ENCODE data around the gene MRPL49.

Gene MRPL49

GRCh38 chr11:65121865-65122696, at the start of gene MRPL49, which contains the start of gene FAU:
MRPL49 (plus strand) TSS chr11:65122321; CDS start chr11:65122347, 26 bp downstream.
FAU (minus strand) TSS chr11:65122134; CDS start chr11:65121813, 321 bp downstream.
- peak; percentile 99 for DNase-seq

- DNase-seq, result no peak
Measured at GRCh38 chr11:65072631-65072966, 49.5 kb upstream of the MRPL49 start.

DNA sequence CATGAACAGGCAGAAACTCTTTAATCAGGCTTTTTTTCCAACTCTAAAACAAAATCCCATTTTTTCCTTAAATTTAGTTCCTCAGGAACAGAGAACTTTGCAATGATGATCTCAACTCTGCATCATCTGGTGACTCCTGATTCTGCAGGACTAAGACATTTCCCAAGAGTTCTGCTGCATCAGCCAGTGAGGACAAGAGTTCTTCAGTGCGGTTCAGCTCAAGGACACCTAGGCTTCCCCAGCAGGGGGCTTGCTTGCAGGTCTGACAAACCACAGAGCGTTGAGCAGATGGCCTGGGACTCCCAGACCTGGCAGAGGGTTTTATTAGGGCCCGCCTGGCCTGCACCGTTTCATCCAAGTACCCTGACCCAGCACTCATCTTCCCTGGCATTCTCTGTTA, 44.7 kb upstream of the MRPL49 start:
- DNase-seq, result no peak

DNA sequence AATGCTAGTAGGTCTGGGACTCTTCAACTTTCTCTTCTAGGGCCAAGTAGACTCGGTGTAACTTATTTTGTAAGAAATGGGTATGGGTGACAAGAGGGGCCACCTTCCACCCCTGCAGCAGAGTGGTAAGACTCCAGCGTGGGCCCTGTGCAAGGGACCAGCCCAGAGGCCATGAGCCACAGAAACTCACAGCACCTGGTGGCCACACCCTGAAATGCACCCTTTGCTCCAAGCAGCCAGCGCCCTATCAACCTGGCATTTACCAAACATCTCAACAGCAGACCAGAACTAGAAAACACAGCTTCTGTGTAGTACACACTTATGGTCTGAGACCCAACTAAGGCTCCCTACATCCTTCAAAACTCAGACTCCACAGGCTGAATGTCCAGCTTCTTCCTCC, 44.0 kb upstream of the MRPL49 start:
- DNase-seq, result peak; percentile 79

GRCh38 chr11:65078786-65079342, 43.3 kb upstream of the MRPL49 start:
- DNase-seq, result no peak

DNA sequence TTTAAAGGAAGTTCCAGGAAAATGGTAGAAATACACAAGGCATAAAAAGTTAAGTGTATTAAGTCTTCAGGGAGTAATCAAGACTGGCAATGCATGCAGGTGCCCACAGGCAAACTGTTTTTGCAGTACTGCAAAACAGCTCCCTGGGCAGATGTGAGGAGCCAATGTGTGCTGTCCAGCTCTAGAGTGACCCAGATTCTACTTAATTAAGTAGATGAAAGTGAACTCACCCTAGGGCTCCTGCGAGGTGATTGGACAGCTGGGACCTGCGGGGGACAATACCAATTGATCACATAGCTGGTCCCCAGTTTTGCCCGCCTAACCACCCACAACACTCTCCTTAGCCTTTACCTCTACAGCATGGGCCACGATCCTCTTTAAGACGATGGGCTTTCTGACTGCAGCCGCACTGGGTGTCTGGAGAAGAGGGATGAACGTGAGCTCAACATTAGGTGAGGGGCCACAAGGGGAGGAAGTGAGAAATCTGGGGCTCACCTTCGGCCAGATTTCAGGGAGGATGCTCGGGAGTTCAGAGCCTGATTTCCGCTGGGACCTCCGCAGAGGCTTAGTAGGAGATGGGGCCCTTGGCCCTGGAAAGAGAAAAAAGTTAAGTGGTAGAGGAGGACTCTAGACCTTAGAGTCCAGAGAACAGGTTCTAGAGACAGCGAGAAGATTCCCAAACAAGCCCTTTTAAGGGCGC, 38.8 kb upstream of the MRPL49 start:
- DNase-seq, result no peak

DNA sequence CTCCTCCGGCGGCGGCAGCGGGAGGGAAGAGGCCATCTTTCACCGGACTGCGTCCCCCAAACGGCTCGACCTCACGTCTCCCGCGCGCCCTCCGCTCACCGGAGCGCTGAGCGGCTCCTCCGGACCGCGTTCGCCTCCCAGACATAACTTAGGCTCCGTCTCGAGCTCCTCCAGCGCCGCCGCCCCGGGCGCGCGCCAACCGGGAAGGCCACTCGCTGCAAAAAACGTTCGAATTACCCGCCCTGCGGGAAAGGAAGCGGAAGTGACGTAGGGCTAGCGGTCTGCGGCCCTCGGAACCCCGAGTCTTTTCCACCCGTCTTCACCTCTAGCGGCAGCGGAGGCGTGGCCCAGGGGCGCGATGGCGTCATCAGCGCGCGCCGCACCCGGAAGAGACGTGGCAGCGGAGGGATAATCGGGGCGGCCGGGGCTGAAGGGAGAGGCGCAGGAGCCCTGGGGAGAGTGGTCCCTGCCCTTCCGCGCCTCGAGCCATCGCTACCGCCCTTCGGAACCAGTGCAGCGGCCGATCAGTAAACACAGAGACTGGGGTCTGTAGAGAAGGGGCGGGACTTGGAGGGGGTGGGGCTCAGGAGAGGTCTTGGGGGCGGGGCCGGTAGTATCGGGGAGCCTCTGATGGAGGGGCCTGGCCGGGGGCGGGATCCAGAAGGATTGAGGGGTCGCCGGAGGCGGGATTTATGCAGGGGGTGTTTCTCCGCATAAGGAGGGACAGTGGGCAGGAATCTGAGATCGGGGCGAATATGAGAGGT, 38.1 kb upstream of the MRPL49 start, which contains the start of the genes CDCA5 and ZFPL1:
Gene CDCA5 (minus strand): TSS at position 207 of the 764 bp plus-strand sequence. CDS start 62 bp downstream, at position 145.
Gene ZFPL1 (plus strand): TSS at position 389 of the 764 bp plus-strand sequence. CDS start 477 bp downstream, outside the sequence.
- DNase-seq, result peak; percentile 97

GRCh38 chr11:65084598-65085375, 37.3 kb upstream of the MRPL49 start:
- no peak for DNase-seq

- DNase-seq, result no peak
Measured at GRCh38 chr11:65085446-65085845, 36.7 kb upstream of the MRPL49 start.

- no peak for DNase-seq
Measured at GRCh38 chr11:65086809-65087208, 35.3 kb upstream of the MRPL49 start.

DNA sequence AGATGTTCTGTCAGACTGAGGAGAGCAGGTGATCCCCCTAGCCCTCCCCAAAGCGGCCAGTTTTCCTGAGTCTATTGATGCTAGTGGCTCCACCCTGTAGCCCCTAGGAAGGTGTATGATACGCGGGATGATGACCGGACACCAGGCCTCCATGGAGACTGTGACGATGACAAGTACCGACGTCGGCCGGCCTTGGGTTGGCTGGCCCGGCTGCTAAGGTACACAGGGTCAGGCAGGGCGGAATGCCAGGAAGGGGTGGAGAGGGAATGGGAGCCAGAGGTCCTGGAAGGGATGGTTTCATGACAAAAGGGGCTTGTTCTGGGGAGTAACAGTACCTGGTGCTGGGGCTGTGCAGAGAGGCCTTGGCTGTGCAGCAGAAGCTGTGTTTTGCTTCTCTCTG, 34.9 kb upstream of the MRPL49 start:
- no peak for DNase-seq

DNA sequence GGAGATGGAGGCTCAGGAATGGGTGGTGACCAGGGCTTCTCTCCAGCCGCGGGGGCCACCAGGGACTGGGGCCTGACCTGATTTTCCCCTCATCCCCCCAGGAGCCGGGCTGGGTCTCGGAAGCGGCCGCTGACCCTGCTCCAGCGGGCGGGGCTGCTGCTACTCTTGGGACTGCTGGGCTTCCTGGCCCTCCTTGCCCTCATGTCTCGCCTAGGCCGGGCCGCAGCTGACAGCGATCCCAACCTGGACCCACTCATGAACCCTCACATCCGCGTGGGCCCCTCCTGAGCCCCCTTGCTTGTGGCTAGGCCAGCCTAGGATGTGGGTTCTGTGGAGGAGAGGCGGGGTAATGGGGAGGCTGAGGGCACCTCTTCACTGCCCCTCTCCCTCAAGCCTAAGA, 34.3 kb upstream of the MRPL49 start:
- DNase-seq, result no peak

- DNase-seq, result no peak
Measured at GRCh38 chr11:65089621-65090020, 32.5 kb upstream of the MRPL49 start.

- no peak for DNase-seq
Measured at GRCh38 chr11:65090628-65091027, 31.5 kb upstream of the MRPL49 start.

DNA sequence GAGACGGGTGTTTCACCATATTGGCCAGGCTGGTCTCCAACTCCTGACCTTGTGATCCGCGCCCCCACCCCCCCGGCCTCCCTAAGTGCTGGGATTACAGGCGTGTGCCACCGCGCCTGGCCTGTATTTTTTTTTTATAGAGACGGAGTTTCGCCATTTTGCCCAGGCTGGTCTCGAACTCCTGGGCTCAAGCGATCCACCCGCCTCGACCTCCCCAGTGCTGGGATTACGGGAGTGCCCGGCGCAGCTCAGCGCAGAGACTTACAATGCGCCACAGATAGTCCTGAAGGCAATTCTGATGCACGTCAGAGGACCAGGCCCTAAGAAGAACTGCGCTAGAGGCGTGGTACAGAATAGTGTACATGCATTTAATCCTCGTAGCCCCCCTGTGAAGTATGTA, 26.7 kb upstream of the MRPL49 start:
- DNase-seq, result no peak

DNA sequence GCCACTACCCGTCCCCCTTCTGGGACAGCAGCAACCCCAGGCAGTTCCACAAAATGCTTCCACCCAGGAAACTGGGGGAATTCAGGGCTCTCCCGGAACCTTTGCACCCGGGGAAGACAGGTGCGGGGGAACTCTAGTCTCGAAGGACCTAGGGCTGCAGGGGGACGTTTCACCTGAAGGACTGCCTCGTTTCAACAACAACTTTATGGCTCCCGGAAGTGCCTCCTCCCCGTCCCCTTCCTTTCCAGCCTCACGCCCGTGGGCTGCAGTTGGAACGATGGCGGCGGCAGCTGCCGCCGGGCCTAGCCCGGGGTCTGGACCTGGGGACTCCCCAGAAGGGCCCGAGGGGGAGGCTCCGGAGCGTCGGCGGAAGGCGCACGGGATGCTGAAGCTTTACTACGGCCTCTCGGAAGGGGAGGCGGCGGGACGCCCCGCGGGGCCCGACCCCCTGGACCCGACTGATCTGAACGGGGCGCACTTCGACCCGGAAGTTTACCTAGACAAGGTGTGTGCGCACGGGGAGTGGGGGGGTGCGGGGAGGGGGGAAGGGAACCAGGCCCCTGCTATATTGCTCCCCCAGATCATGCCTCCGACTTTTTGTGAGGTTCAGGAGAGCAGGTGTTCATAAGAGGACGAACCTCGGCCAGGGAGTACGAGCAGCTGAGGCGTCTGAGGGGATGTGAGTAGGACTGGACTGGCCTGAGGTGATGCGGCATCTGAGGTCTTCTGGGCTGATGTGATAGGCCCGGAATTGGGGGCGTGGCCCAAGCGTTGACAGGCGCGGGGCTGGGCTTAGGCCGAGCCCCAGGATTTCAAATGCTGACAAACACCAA, 25.9 kb upstream of the MRPL49 start, which contains the start of gene VPS51:
Gene VPS51 (plus strand): TSS at position 241 of the 833 bp plus-strand sequence. CDS start 37 bp downstream, at position 278.
- DNase-seq, result peak; percentile 85

DNA sequence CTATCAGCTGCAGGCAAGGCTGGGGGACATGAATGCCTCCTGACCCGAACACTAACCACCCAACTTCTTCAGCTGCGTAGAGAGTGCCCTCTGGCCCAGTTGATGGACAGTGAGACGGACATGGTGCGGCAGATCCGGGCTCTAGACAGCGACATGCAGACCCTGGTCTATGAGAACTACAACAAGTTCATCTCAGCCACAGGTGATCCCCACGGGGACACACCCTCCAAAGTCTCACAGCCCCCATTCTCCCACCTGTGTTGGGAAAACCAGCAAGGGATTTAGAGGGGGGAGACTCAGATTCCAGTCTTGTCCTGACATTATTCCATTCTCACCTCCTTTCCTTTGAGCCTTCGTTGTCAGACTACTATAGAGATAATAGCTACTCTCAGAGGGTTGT, 25.2 kb upstream of the MRPL49 start:
- DNase-seq, result no peak

GRCh38 chr11:65100674-65101350, 21.3 kb upstream of the MRPL49 start:
- DNase-seq, result no peak

GRCh38 chr11:65102142-65103095, 19.7 kb upstream of the MRPL49 start:
- DNase-seq, result no peak
